ENCODE results near the gene FBXL17. TPM values are rescaled to one million over a fixed set of nuclear protein-coding genes. Genes with fewer than 3 reads are reported as not detected.

FBXL17 gene
- total RNA-seq, 1 donor from 2014 or later: 11.1 TPM

- Mint-ChIP-seq H3K9me3 (peaks cover 4% of the 10 kb centered on the region), H3K27me3 (no peaks in the 10 kb centered on the region), H3K27ac (no peak overlapping the region), H3K4me1 (ENCODE audit: unreplicated experiment) (peaks cover 5% of the 10 kb centered on the region), H3K4me3 (no peak overlapping the region), H3K36me3 (peaks cover 4% of the 10 kb centered on the region)
- no peak for DNase-seq (ENCODE audit: extremely low spot score, unreplicated experiment)
- TF ChIP-seq CTCF (conservative IDR thresholded peaks at IDR 0.05): no peak
These were observed 426.6 kb downstream of the FBXL17 start for GRCh38 chr5:107955321-107955720.

GRCh38 chr5:107954254-107954653, 427.6 kb downstream of the FBXL17 start:
- H3K27me3 Mint-ChIP-seq: no peaks in the 10 kb centered on the region
- peaks cover 6% of the 10 kb centered on the region for H3K4me1 Mint-ChIP-seq (ENCODE audit: unreplicated experiment)
- no peak overlapping the region for H3K27ac Mint-ChIP-seq
- DNase-seq (ENCODE audit: extremely low spot score, unreplicated experiment): no peak
- H3K36me3 Mint-ChIP-seq: peaks cover 4% of the 10 kb centered on the region
- peaks cover 7% of the 10 kb centered on the region for H3K9me3 Mint-ChIP-seq
- no peak overlapping the region for H3K4me3 Mint-ChIP-seq
- TF ChIP-seq CTCF (conservative IDR thresholded peaks at IDR 0.05): no peak

GRCh38 chr5:107952450-107952849, 429.4 kb downstream of the FBXL17 start:
- Mint-ChIP-seq H3K9me3 (peaks cover 9% of the 10 kb centered on the region), H3K4me1 (ENCODE audit: unreplicated experiment) (peaks cover 9% of the 10 kb centered on the region), H3K27ac (no peak overlapping the region), H3K36me3 (peaks cover 4% of the 10 kb centered on the region), H3K27me3 (no peaks in the 10 kb centered on the region), H3K4me3 (no peak overlapping the region)
- TF ChIP-seq CTCF (conservative IDR thresholded peaks at IDR 0.05): no peak
- DNase-seq (ENCODE audit: extremely low spot score, unreplicated experiment): no peak

- Mint-ChIP-seq H3K9me3 (peaks cover 9% of the 10 kb centered on the region), H3K4me3 (no peak overlapping the region), H3K27me3 (no peaks in the 10 kb centered on the region), H3K4me1 (ENCODE audit: unreplicated experiment) (peaks cover 9% of the 10 kb centered on the region), H3K27ac (no peak overlapping the region), H3K36me3 (peaks cover 4% of the 10 kb centered on the region)
- no peak for TF ChIP-seq CTCF (conservative IDR thresholded peaks at IDR 0.05)
- no peak for DNase-seq (ENCODE audit: extremely low spot score, unreplicated experiment)
These were observed 430.6 kb downstream of the FBXL17 start for GRCh38 chr5:107951309-107951708.

- Mint-ChIP-seq H3K9me3 (peaks cover 9% of the 10 kb centered on the region), H3K27me3 (no peaks in the 10 kb centered on the region), H3K4me3 (no peak overlapping the region), H3K36me3 (peaks cover 4% of the 10 kb centered on the region), H3K27ac (no peak overlapping the region), H3K4me1 (ENCODE audit: unreplicated experiment) (peaks cover 9% of the 10 kb centered on the region)
- TF ChIP-seq CTCF (conservative IDR thresholded peaks at IDR 0.05): no peak
- DNase-seq (ENCODE audit: extremely low spot score, unreplicated experiment): no peak
These were observed 431.1 kb downstream of the FBXL17 start for GRCh38 chr5:107950776-107951175.
